ENCODE results near the gene AEN.

AEN gene

GRCh38 chr15:88649753-88650551, 28.8 kb downstream of the AEN start:
- peaks cover 2% of the 10 kb centered on the region for H3K36me3 ChIP-seq (ENCODE audit: control insufficient read depth, insufficient read depth, low read length)
- no peaks in the 10 kb centered on the region for H3K4me1 ChIP-seq (ENCODE audit: control insufficient read depth, insufficient read depth, low read length)
- H3K27ac ChIP-seq (ENCODE audit: low read depth, low read length): no peak overlapping the region
- H3K4me3 ChIP-seq (ENCODE audit: low read length): no peak overlapping the region
- no peaks in the 10 kb centered on the region for H3K27me3 ChIP-seq (ENCODE audit: control insufficient read depth, insufficient read depth, low read length)
- H3K9ac ChIP-seq (ENCODE audit: low read length): no peak overlapping the region

GRCh38 chr15:88650556-88650955, 29.4 kb downstream of the AEN start:
- no peak overlapping the region for H3K9ac ChIP-seq (ENCODE audit: low read length)
- no peaks in the 10 kb centered on the region for H3K36me3 ChIP-seq (ENCODE audit: control insufficient read depth, insufficient read depth, low read length)
- no peaks in the 10 kb centered on the region for H3K4me1 ChIP-seq (ENCODE audit: control insufficient read depth, insufficient read depth, low read length)
- no peak overlapping the region for H3K27ac ChIP-seq (ENCODE audit: low read depth, low read length)
- no peaks in the 10 kb centered on the region for H3K27me3 ChIP-seq (ENCODE audit: control insufficient read depth, insufficient read depth, low read length)
- H3K4me3 ChIP-seq (ENCODE audit: low read length): no peak overlapping the region

- Histone ChIP-seq H3K4me1 (ENCODE audit: control insufficient read depth, insufficient read depth, low read length) (no peaks in the 10 kb centered on the region), H3K4me3 (ENCODE audit: low read length) (no peak overlapping the region), H3K9ac (ENCODE audit: low read length) (no peak overlapping the region), H3K36me3 (ENCODE audit: control insufficient read depth, insufficient read depth, low read length) (no peaks in the 10 kb centered on the region), H3K27me3 (ENCODE audit: control insufficient read depth, insufficient read depth, low read length) (no peaks in the 10 kb centered on the region), H3K27ac (ENCODE audit: low read depth, low read length) (no peak overlapping the region)
These were observed 30.1 kb downstream of the AEN start for GRCh38 chr15:88651136-88651732.

- Histone ChIP-seq H3K27ac (ENCODE audit: low read depth, low read length) (no peak overlapping the region), H3K9ac (ENCODE audit: low read length) (no peak overlapping the region)
These were observed 30.8 kb downstream of the AEN start for GRCh38 chr15:88651971-88652370.

GRCh38 chr15:88652456-88653199, 31.5 kb downstream of the AEN start:
- Histone ChIP-seq H3K4me1 (ENCODE audit: control insufficient read depth, insufficient read depth, low read length) (no peaks in the 10 kb centered on the region), H3K36me3 (ENCODE audit: control insufficient read depth, insufficient read depth, low read length) (no peaks in the 10 kb centered on the region), H3K27me3 (ENCODE audit: control insufficient read depth, insufficient read depth, low read length) (no peaks in the 10 kb centered on the region), H3K9ac (ENCODE audit: low read length) (no peak overlapping the region), H3K27ac (ENCODE audit: low read depth, low read length) (no peak overlapping the region), H3K4me3 (ENCODE audit: low read length) (no peak overlapping the region)

More at GRCh38 chr15:88651971-88652370, 30.8 kb downstream of the AEN start:
- Histone ChIP-seq H3K36me3 (ENCODE audit: control insufficient read depth, insufficient read depth, low read length) (no peaks in the 10 kb centered on the region), H3K4me1 (ENCODE audit: control insufficient read depth, insufficient read depth, low read length) (no peaks in the 10 kb centered on the region), H3K27me3 (ENCODE audit: control insufficient read depth, insufficient read depth, low read length) (no peaks in the 10 kb centered on the region), H3K4me3 (ENCODE audit: low read length) (no peak overlapping the region)

GRCh38 chr15:88653200-88654064, 32.3 kb downstream of the AEN start:
- Histone ChIP-seq H3K27me3 (ENCODE audit: control insufficient read depth, insufficient read depth, low read length) (no peaks in the 10 kb centered on the region), H3K4me3 (ENCODE audit: low read length) (no peak overlapping the region), H3K9ac (ENCODE audit: low read length) (no peak overlapping the region), H3K4me1 (ENCODE audit: control insufficient read depth, insufficient read depth, low read length) (no peaks in the 10 kb centered on the region), H3K36me3 (ENCODE audit: control insufficient read depth, insufficient read depth, low read length) (no peaks in the 10 kb centered on the region), H3K27ac (ENCODE audit: low read depth, low read length) (no peak overlapping the region)

- H3K4me1 ChIP-seq (ENCODE audit: control insufficient read depth, insufficient read depth, low read length): no peaks in the 10 kb centered on the region
- no peak overlapping the region for H3K4me3 ChIP-seq (ENCODE audit: low read length)
- no peaks in the 10 kb centered on the region for H3K27me3 ChIP-seq (ENCODE audit: control insufficient read depth, insufficient read depth, low read length)
- H3K9ac ChIP-seq (ENCODE audit: low read length): no peak overlapping the region
- H3K36me3 ChIP-seq (ENCODE audit: control insufficient read depth, insufficient read depth, low read length): no peaks in the 10 kb centered on the region
- H3K27ac ChIP-seq (ENCODE audit: low read depth, low read length): no peak overlapping the region
These were observed 33.4 kb downstream of the AEN start for GRCh38 chr15:88654430-88655102.

- Histone ChIP-seq H3K4me3 (ENCODE audit: low read length) (no peak overlapping the region), H3K9ac (ENCODE audit: low read length) (no peak overlapping the region), H3K27ac (ENCODE audit: low read depth, low read length) (no peak overlapping the region), H3K36me3 (ENCODE audit: control insufficient read depth, insufficient read depth, low read length) (no peaks in the 10 kb centered on the region), H3K27me3 (ENCODE audit: control insufficient read depth, insufficient read depth, low read length) (no peaks in the 10 kb centered on the region), H3K4me1 (ENCODE audit: control insufficient read depth, insufficient read depth, low read length) (no peaks in the 10 kb centered on the region)
These were observed 34.0 kb downstream of the AEN start for GRCh38 chr15:88655103-88655553.

GRCh38 chr15:88655800-88656488, 34.8 kb downstream of the AEN start:
- Histone ChIP-seq H3K36me3 (ENCODE audit: control insufficient read depth, insufficient read depth, low read length) (no peaks in the 10 kb centered on the region), H3K4me3 (ENCODE audit: low read length) (no peak overlapping the region), H3K9ac (ENCODE audit: low read length) (no peak overlapping the region), H3K4me1 (ENCODE audit: control insufficient read depth, insufficient read depth, low read length) (no peaks in the 10 kb centered on the region), H3K27me3 (ENCODE audit: control insufficient read depth, insufficient read depth, low read length) (no peaks in the 10 kb centered on the region), H3K27ac (ENCODE audit: low read depth, low read length) (no peak overlapping the region)

- H3K27ac ChIP-seq (ENCODE audit: low read depth, low read length): no peak overlapping the region
These were observed 35.7 kb downstream of the AEN start for GRCh38 chr15:88656760-88657221.

More at GRCh38 chr15:88656760-88657221, 35.7 kb downstream of the AEN start:
- no peaks in the 10 kb centered on the region for H3K27me3 ChIP-seq (ENCODE audit: control insufficient read depth, insufficient read depth, low read length)
- H3K4me1 ChIP-seq (ENCODE audit: control insufficient read depth, insufficient read depth, low read length): no peaks in the 10 kb centered on the region
- H3K4me3 ChIP-seq (ENCODE audit: low read length): no peak overlapping the region
- no peak overlapping the region for H3K9ac ChIP-seq (ENCODE audit: low read length)
- H3K36me3 ChIP-seq (ENCODE audit: control insufficient read depth, insufficient read depth, low read length): no peaks in the 10 kb centered on the region

All from rectal smooth muscle tissue (tissue), 1 donor.